Measurements from ENCODE around the gene TOMM40L.
"Not testable (repeated sequence)": the region's sequence is repeated elsewhere in the genome, so short reads cannot be mapped to it uniquely, and the experiment has no call there.

The TOMM40L gene

DNA sequence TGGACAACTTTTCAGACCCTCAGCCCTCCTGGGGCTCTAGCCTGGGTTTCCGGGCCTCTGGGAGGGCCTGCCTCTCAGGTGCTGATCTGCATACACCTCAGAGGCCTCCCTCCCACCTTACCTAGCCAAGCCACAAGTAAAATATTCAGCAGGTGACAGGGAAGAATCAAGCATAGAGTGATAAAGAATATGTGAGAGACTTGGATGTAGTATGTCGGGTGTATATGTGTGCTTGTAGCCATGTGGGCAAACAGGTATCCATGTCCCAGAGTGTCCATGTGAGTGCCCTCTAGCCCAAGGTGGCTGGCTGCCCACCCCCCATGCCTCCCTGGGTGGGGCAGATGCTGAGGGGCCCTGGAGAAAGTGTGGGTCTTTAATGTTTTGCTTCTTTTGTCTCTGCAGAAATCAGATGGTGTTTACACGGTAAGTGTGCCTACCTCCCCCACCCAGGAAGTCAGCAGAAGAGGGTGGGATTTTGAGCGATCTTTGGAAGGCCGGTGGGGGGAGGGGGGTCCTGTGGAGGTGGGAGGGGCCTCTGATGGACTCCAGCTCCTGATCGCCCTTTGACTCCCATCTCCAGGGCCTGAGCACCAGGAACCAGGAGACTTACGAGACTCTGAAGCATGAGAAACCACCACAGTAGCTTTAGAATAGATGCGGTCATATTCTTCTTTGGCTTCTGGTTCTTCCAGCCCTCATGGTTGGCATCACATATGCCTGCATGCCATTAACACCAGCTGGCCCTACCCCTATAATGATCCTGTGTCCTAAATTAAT is 7.4 kb upstream of the TOMM40L start:
- no peak overlapping the region for H3K4me3 ChIP-seq (ENCODE audit: low read depth, low read length)

DNA sequence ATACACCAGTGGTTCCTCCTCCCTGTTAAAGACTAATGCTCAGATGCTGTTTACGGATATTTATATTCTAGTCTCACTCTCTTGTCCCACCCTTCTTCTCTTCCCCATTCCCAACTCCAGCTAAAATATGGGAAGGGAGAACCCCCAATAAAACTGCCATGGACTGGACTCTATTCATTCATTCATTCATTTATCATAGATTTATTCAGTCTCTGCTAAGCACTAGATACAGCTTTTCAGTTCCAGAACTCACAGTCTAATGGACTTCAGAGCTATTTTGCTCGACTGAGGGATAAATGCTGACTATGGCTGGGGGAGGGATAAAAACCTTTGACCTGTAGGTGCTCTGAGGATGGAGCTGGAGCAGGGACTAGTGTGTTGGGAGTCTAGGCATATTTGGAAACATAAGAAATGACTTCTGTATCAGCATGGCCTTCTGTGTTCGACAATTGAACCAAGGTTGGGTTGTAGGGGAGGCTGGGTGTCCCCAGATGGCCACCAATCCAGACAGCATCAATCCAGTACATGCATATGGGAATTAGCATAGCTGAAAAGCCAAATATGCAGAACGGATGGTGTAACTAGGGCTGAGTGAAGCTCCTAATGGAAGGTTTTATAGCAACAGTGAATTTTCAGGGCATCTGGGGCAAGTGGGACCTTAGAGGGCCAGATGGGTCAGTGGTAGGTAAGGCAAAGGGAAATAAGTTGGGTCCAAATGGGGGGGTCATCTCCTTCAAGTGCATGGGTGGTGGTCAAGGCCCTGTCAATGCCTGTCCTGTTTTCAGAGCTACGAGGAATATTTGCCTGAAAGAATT is 6.6 kb upstream of the TOMM40L start:
- no peak overlapping the region for H3K4me3 ChIP-seq (ENCODE audit: low read depth, low read length)

DNA sequence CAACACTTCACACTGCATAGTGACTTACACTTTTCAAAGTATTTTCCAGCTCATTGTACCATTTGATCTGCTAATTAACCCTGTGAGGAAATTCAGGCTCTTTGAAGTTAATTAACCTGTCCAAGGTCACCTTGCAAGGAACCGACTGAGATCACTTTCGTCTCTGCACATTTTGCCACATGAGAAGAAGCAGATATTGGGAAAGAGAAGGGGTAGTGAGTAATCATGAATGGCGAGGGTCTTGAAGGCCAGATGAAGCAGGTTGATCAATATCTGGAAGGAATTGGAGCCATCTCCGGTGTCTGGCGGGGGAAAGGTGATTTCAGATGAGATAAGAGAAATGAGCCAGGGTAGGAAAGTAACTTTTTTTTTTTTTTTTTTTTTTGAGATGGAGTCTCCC is 5.9 kb upstream of the TOMM40L start:
- no peak overlapping the region for H3K4me3 ChIP-seq (ENCODE audit: low read depth, low read length)

DNA sequence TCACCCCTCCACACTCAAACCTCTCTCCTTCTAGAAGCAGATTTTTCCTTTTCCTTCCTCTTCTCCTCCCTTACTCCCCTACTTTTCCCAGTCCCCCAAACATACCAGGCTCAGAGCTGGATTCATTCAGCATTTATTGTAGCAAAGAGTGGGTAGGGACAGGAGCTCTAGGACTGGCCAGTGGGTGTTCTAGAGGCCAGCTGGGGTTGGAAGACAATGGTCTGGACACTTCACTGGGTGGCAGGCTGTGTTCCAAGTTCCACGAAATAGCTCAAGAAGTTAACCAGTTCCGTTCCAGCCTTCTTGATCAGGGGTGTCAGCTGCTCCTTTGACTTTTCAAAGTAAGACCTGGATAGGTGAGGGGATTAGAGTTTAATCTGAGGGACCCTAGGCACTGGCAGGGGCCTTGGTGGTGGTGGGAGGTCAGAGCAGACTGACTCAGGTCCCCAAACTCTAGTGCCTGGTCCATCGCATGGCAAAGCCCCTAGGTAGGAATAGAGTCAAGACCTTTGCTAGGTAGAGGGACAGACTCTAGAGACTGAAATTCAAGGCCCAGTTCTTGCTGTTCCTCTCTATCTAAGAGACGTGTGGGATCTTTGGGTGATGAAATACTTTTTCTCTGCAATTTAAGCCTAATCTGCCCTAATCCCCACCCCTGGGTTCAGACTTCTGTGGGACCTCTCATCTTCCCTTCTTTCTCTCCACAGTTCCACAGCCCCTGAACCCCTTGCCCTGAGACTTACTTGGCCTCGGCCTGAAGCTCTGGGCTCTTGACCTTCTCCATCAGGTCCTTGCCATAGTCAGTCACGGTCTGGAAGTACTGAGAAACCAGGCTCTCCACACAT is 3.5 kb upstream of the TOMM40L start:
- H3K4me3 ChIP-seq (ENCODE audit: low read depth, low read length): no peak overlapping the region

- no peak overlapping the region for H3K4me3 ChIP-seq (ENCODE audit: low read depth, low read length)
Observed at GRCh38 chr1:161223805-161224694, 1.8 kb upstream of the TOMM40L start.

DNA sequence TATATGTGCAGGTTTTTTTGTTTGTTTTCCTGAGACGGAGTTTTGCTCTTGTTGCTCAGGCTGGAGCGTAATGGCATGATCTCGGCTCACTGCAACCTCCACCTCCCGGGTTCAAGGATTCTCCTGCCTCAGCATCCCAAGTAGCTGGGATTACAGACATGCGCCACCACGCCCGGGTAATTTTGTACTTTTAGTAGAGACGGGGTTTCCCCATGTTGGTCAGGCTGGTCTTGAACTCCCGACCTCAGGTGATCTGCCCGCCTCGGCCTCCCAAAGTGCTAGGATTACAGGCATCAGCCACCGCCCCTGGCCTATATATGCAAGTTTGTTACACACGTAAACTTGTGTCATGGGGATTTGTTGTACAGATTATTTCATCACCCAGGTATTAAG is 1.2 kb upstream of the TOMM40L start:
- H3K4me3 ChIP-seq (ENCODE audit: low read depth, low read length): not testable (repeated sequence)

GRCh38 chr1:161225178-161225533 is 704 bp upstream of the TOMM40L start:
- no peak overlapping the region for H3K4me3 ChIP-seq (ENCODE audit: low read depth, low read length)

- peak overlapping the region; percentile 87 for H3K4me3 ChIP-seq (ENCODE audit: low read depth, low read length)
Observed at GRCh38 chr1:161226320-161226711, 456 bp downstream of the TOMM40L start.

DNA sequence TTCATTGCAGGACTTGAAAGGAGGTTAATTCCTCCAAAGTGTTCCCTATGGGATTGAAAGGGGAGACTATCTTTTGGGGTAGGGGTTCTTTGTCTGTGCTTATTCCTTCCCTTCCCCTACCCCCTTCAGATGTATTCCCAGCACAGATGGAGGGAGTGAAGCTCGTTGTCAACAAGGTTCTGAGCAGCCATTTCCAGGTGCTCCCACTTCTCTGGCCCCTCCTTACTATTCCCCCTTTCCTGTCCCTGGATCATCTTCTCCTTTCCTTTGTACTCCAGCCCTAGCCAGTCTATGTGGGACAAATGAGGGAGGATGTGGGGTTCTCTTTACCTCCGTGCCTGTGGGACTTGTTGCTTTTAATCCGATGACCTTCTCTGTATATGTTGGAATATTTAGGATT is 899 bp downstream of the TOMM40L start:
- H3K4me3 ChIP-seq (ENCODE audit: low read depth, low read length): peak overlapping the region; percentile 87

DNA sequence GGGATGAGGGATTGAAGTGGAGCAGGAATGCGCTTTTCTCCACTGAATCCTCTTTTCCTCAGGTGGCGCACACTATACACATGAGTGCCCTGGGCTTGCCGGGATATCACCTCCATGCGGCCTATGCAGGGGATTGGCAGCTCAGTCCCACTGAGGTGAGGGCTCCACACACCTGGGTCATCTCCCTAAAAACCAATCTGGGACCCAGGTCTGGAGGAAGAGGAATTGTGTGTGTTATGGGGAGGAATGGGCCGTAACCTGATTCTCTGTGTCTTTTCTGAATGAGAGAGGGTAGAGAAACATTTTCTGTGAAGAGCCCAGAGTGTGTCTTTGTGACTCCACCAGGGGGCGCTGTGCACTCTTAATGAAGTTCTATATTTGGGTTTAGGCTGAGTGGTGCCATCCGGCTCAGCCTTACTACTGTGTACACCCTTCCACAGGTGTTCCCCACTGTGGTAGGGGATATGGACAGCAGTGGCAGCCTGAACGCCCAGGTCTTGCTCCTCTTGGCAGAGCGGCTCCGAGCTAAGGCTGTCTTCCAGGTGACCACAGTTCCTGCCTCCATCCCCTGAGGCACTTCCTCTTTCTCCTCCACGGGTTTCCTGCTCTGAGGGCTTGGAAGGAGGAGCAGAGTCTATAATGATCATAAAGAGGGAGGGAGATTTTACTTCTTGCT is 1.5 kb downstream of the TOMM40L start:
- H3K4me3 ChIP-seq (ENCODE audit: low read depth, low read length): no peak overlapping the region

GRCh38 chr1:161228032-161228431 is 2.2 kb downstream of the TOMM40L start:
- no peak overlapping the region for H3K4me3 ChIP-seq (ENCODE audit: low read depth, low read length)

DNA sequence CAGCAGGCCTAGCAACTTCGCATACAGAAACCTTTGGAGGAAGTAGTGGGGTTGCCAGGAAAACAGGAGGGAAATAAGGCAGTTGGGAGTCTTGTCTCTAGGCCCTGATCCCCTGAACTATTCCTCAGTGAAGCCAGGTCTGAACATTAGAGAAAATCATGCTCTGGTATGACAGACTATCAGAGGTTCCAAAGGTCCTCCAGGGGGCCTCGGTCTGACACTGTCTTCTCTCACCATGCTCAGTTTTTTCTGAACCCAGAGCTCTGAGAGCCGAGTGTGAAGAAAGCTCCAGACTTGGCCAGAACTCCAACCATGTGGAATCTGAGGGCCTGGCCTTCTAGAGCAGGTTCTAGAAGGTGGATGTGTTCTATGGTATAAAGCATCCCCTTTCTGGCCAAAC is 4.0 kb downstream of the TOMM40L start:
- no peak overlapping the region for H3K4me3 ChIP-seq (ENCODE audit: low read depth, low read length)

- H3K4me3 ChIP-seq (ENCODE audit: low read depth, low read length): no peak overlapping the region
Observed at GRCh38 chr1:161230762-161231161, 4.9 kb downstream of the TOMM40L start.

DNA sequence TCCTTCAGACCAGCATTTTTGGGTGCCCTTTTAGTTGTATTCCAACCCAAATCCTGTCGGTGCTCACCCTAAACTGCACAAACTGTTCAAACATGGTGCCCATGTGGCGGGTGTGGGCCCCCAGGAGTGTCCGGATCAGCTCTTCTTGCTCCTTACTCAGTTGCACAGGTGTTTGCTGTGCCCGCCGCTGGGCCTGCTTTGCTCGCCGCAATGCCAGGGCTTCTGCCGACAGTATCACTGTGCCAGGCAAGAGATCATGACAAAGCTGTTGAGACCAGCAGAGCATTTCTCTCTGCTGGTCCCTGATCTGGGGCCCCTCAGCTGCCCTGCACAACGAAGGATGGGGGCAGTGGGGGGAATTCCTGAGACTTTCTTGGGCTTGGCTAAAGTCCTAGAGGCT is 7.2 kb downstream of the TOMM40L start:
- no peak overlapping the region for H3K4me3 ChIP-seq (ENCODE audit: low read depth, low read length)

GRCh38 chr1:161235957-161236775 is 10.3 kb downstream of the TOMM40L start:
- no peak overlapping the region for H3K4me3 ChIP-seq (ENCODE audit: low read depth, low read length)

DNA sequence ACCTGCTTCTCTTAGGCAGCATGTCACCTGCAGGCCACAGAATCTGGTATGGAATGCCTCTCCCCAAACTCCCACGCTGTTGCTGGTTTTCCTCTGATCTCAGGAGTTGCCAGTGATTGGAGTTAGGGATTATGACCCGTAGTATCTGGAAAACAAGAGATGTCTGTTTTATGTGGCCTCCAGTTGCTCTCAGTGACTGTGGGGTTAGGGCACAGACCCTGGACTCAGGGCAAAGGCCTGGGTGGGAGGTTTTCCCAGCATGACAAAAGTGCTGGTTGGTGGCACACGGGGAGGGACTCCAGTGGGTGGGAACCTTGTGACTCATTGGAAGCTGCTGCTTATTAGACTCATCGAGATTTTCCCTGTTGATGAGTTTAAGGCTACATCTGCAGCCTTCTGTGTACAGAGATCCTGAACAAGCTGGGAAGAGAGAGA is 12.2 kb downstream of the TOMM40L start, which contains the start of gene NR1I3:
TSS of gene NR1I3 (minus strand) at position 165 of the 435 bp plus-strand sequence. CDS start 1,638 bp downstream, outside the sequence.
- H3K4me3 ChIP-seq (ENCODE audit: low read depth, low read length): no peak within 1 kb of the TSS

GRCh38 chr1:161241682-161242081 is 15.8 kb downstream of the TOMM40L start:
- H3K4me3 ChIP-seq (ENCODE audit: low read depth, low read length): no peak overlapping the region

- no peak overlapping the region for H3K4me3 ChIP-seq (ENCODE audit: low read depth, low read length)
Observed at GRCh38 chr1:161242313-161242712, 16.5 kb downstream of the TOMM40L start.

DNA sequence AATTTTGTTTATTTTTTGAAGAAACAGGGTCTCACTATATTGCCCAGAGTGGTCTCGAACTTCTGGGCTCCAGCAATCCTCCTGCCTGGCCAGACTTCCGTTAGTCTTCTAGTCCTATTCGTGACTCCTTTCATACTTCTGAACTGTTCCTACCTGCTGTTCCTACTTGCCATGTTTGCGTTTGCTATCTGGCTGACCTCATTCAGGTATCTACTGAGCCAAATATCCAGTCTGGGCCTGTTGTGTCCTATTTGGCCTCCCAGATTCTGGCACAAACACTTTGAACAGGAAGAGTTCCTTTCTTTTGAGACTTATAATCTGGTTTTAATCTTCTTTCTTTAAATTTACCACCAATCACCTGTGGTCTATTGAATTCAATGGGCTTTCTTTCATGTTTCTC is 19.0 kb downstream of the TOMM40L start:
- H3K4me3 ChIP-seq (ENCODE audit: low read depth, low read length): no peak overlapping the region

All from iPS-11a (cell line).